K562 (cell line): Measurements from ENCODE around the gene APOL4. TPM values are rescaled to one million over a fixed set of nuclear protein-coding genes. Genes with fewer than 3 reads are reported as not detected.

Experiments used
- ATAC-seq: fragments of 200-7000 bp; cut with Tn5 transposase; 3 replicates; pipeline ENCODE4 v1.9.1; 2020; ENCODE audit warnings: moderate library complexity
- BruUV-seq: library from RNA; stranded (reverse); fragments of 400-500 nt; replicated peaks from 2 replicates; lab custom pipeline; 2021; lab: Mats Ljungman, UMichigan
- CTCF ChIA-PET: fragments of 300-600 bp; formaldehyde crosslinking; extraction: SDS; loops from one replicate; lab custom pipeline; 2021; ENCODE audit warnings: low intra/inter-chr PET ratio; lab: Yijun Ruan, JAX
- POLR2A ChIA-PET: fragments of 300-600, 350-650 bp; sonication (Branson Sonifier 250); formaldehyde crosslinking; extraction: SDS; loops from one replicate; lab custom pipeline; 2021; ENCODE audit warnings: antibody characterized with exemption, inconsistent platforms; lab: Yijun Ruan, JAX
- DNase-seq, 4 experiments: peaks; one replicate each; pipeline versions ENCODE4 v3.0.0 to v3.0.0-alpha.2; 2011 to 2018; ENCODE audit warnings: low spot score in 3 of 4, mixed read lengths in 3 of 4; ENCODE audit errors: extremely low read depth in 1 of 4
- FAIRE-seq: peaks from 2 replicates; lab custom pipeline; 2011; peaks lifted over from hg19 to GRCh38; lab: Jason Lieb, UNC
- H2AFZ ChIP-seq: 2 replicates; pipeline ENCODE4 v1.6.0; 2011; ENCODE audit warnings: low read depth, low read length, control low read depth, inconsistent platforms
- H3K27ac ChIP-seq: fragments of 200-600 bp; 3 replicates; pipeline ENCODE4 v1.8.0; 2011; ENCODE audit warnings: low read depth, mild to moderate bottlenecking, control low read depth, inconsistent platforms, low read length, moderate library complexity, mixed read lengths; ENCODE audit errors: extremely low read depth
- H3K27me3 ChIP-seq, 2 experiments: fragments of 300-600 bp in 1 of 2; 2 replicates in 1 of 2; 3 replicates in 1 of 2; pipeline versions ENCODE4 v1.6.0 to v1.8.0; 2011; ENCODE audit warnings: inconsistent platforms in 2 of 2, low read length in 2 of 2, mild to moderate bottlenecking in 1 of 2, mixed read lengths in 1 of 2, moderate library complexity in 1 of 2; ENCODE audit not compliant: control insufficient read depth in 2 of 2, insufficient read depth in 2 of 2
- H3K36me3 ChIP-seq: fragments of 300-600 bp; 3 replicates; pipeline ENCODE4 v1.8.0; 2011; ENCODE audit warnings: mild to moderate bottlenecking, low read length, inconsistent platforms; ENCODE audit not compliant: control insufficient read depth, insufficient read depth
- H3K4me1 ChIP-seq, 2 experiments: fragments of 200-600 bp in 1 of 2; replicated peaks in 1 of 2; 2 replicates in 1 of 2; 3 replicates in 1 of 2; pipeline versions ENCODE4 v1.5.1 to v1.8.0; 2011; ENCODE audit warnings: inconsistent platforms in 2 of 2, low read length in 2 of 2, mild to moderate bottlenecking in 1 of 2, mixed read lengths in 1 of 2, moderate library complexity in 1 of 2; ENCODE audit not compliant: control insufficient read depth in 2 of 2, insufficient read depth in 2 of 2
- H3K4me2 ChIP-seq: 2 replicates; pipeline ENCODE4 v1.6.1; 2011; ENCODE audit warnings: low read length, control low read depth, inconsistent platforms, mixed read lengths; ENCODE audit not compliant: insufficient read depth
- H3K4me3 ChIP-seq: fragments of 200-600 bp; sonication (generic), shearing (Covaris generic); 2 replicates; pipeline ENCODE4 v1.5.1; 2016; ENCODE audit warnings: control low read depth, inconsistent platforms
- H3K79me2 ChIP-seq: fragments of 200-600 bp; 3 replicates; pipeline ENCODE4 v1.8.0; 2011; ENCODE audit warnings: low read length, inconsistent platforms; ENCODE audit not compliant: control insufficient read depth, insufficient read depth
- H3K9ac ChIP-seq, 2 experiments: 2 replicates each; pipeline versions ENCODE4 v1.6.0 to v1.6.1; 2011; ENCODE audit warnings: low read depth in 2 of 2, low read length in 2 of 2, control low read depth in 1 of 2, inconsistent platforms in 1 of 2, mild to moderate bottlenecking in 1 of 2, mixed read lengths in 1 of 2; ENCODE audit not compliant: insufficient read depth in 1 of 2
- H3K9me1 ChIP-seq: one replicate; pipeline ENCODE4 v1.6.0; 2011; ENCODE audit warnings: inconsistent platforms, mild to moderate bottlenecking, low read length, moderate library complexity; ENCODE audit not compliant: control insufficient read depth, insufficient read depth
- H3K9me3 ChIP-seq: replicated peaks from 2 replicates; pipeline ENCODE4 v1.5.1; 2011; ENCODE audit warnings: low read depth, low read length, inconsistent platforms; ENCODE audit not compliant: control insufficient read depth, insufficient read depth
- H4K20me1 ChIP-seq: replicated peaks from 2 replicates; pipeline ENCODE4 v1.6.1; 2011; ENCODE audit warnings: low read length, inconsistent platforms, mixed read lengths; ENCODE audit not compliant: control insufficient read depth, insufficient read depth
- CBX5 ChIP-seq: IDR thresholded peaks from 2 replicates; pipeline ENCODE4 v1.6.1; 2014; ENCODE audit warnings: low read depth, borderline replicate concordance
- NEUROD1 ChIP-seq: fragments of 150-350 bp; IDR thresholded peaks from 2 replicates; pipeline ENCODE4 v1.6.1; 2014; ENCODE audit warnings: borderline replicate concordance, low read length, low read depth; ENCODE audit not compliant: partially characterized antibody
- PTTG1 ChIP-seq: fragments of 450-650 bp; IDR thresholded peaks from 2 replicates; pipeline ENCODE4 v1.6.1; 2016; ENCODE audit warnings: low read depth, mild to moderate bottlenecking, missing genetic modification characterization, missing compliant biosample characterization
- RFX5 ChIP-seq: IDR thresholded peaks from 2 replicates; pipeline ENCODE4 v1.6.1; 2011; ENCODE audit warnings: low read depth, mild to moderate bottlenecking, improper control_type of control experiment, low read length
- RHOXF2B ChIP-seq: fragments of 250-450 bp; sonication (Bioruptor Pico); conservative IDR thresholded peaks from 2 replicates; pipeline ENCODE4 v1.5.1; 2021
- TEAD4 ChIP-seq, 2 experiments: sonication (generic) in 1 of 2; formaldehyde crosslinking in 1 of 2; IDR thresholded peaks; 2 replicates each; pipeline versions ENCODE4 v1.6.1 to v1.8.0; 2012 to 2022; ENCODE audit warnings: borderline replicate concordance in 1 of 2, inconsistent platforms in 1 of 2, low read length in 1 of 2, mild to moderate bottlenecking in 1 of 2, missing genetic modification reagents in 1 of 2
- TOE1 ChIP-seq, 2 experiments: fragments of 450-650 bp in 1 of 2; sonication (generic) in 1 of 2; formaldehyde crosslinking in 1 of 2; IDR thresholded peaks; 2 replicates each; pipeline versions ENCODE4 v1.7.1 to v1.8.0; 2016 to 2022; ENCODE audit warnings: borderline replicate concordance in 2 of 2, mild to moderate bottlenecking in 2 of 2, antibody characterized with exemption in 1 of 2, inconsistent platforms in 1 of 2, low read depth in 1 of 2, missing genetic modification reagents in 1 of 2, moderate library complexity in 1 of 2
- ZNF583 ChIP-seq: fragments of 250-450 bp; sonication (Bioruptor Pico); IDR thresholded peaks from 2 replicates; pipeline ENCODE4 v1.4.0; 2020
- ZSCAN32 ChIP-seq: fragments of 450-650 bp; formaldehyde crosslinking; IDR thresholded peaks from 2 replicates; pipeline ENCODE4 v1.4.0; 2020; ENCODE audit warnings: mild to moderate bottlenecking, moderate library complexity
- WGBS: fragments of 100-300 bp; shearing (Covaris generic); methylation state at CpG from one replicate; pipeline ENCODE4 v1.1.6; 2016; ENCODE audit warnings: low coverage, mixed read lengths; ENCODE audit not compliant: insufficient coverage; ENCODE audit errors: missing lambda C conversion rate; 5-methylcytosine and 5-hydroxymethylcytosine counted together
- in situ Hi-C: fragments of 300-500 bp; cut with MboI; formaldehyde crosslinking; loops from 4 replicates; pipeline ENCODE4 v1.15.0; 2018; ENCODE audit warnings: inconsistent platforms, mixed read lengths
- intact Hi-C: fragments of 100-400 bp; cut with micrococcal nuclease; formaldehyde crosslinking; loops from 2 replicates; pipeline ENCODE4 v1.14.2; 2022
- polyA plus RNA-seq, 8 experiments: library from polyadenylated mRNA; depleted of rRNA in 4 of 8; stranded (reverse) in 5 of 8; unstranded in 3 of 8; fragments of >200 nt; fragmentation: Nextera tagmentation in 2 of 8; fragmentation: Illumina TruSeq in 1 of 8; extraction: Ambion mirVana in 2 of 8; extraction: Trizol in 1 of 8; gene quantifications; 2 replicates each; pipeline versions ENCODE4 v1.2.1 to v1.2.3, GENCODE V29; 2011 to 2014; ENCODE audit warnings: inconsistent platforms in 1 of 8, missing spikeins in 1 of 8
- total RNA-seq, 7 experiments: library from RNA; depleted of rRNA in 6 of 7; stranded (reverse); fragments of >200 nt in 6 of 7; fragmentation: Illumina TruSeq in 2 of 7; extraction: Trizol in 2 of 7; gene quantifications; 2 replicates each; pipeline versions ENCODE4 v1.2.1 to v1.2.3, GENCODE V29; 2011 to 2021; ENCODE audit warnings: low replicate concordance in 1 of 7

The APOL4 gene
- total and polyA plus RNA-seq, 9 of the 15 experiments (the other 6 are each of a cell fraction or from before 2014, with no cell fraction given), result 6.5 to 15.0 (median 9.8) TPM

- TF ChIP-seq ZSCAN32 (CRISPR knock-in tag) (no peak), TEAD4 (IDR thresholded peaks at IDR 0.05; ENCODE audit: low read length) (no peak), TEAD4 (CRISPR knock-in tag; IDR thresholded peaks at IDR 0.05; ENCODE audit: borderline replicate concordance) (no peak), CBX5 (no peak), ZNF583 (no peak), NEUROD1 (no peak), RHOXF2B (CRISPR knock-in tag) (no peak), PTTG1 (no peak), TOE1 (IDR thresholded peaks at IDR 0.05; ENCODE audit: borderline replicate concordance) (no peak), TOE1 (CRISPR knock-in tag; IDR thresholded peaks at IDR 0.05; ENCODE audit: borderline replicate concordance, low read depth) (no peak)
- TF ChIP-seq, all 486 proteins: peak for 0
These were observed 36.5 kb downstream of the APOL4 start (continued) for GRCh38 chr22:36165141-36165540.

GRCh38 chr22:36164621-36165020 is 37.0 kb downstream of the APOL4 start:
- Histone ChIP-seq H3K36me3 (no peaks in the 10 kb centered on the region), H3K9me1 (no peaks in the 10 kb centered on the region), H4K20me1 (no peaks in the 10 kb centered on the region), H2AFZ (no peak overlapping the region), H3K4me1 (no peaks in the 10 kb centered on the region; a peak in 1 of 5 replicates), H3K27ac (no peak overlapping the region), H3K27me3 (no peaks in the 10 kb centered on the region), H3K4me3 (no peak overlapping the region), H3K9ac (no peak overlapping the region), H3K9me3 (no peaks in the 10 kb centered on the region), H3K4me2 (no peak overlapping the region), H3K79me2 (no peaks in the 10 kb centered on the region)
- 0% methylated on average over 1 of the region's 1 CpG for WGBS
- intact Hi-C loops, result no loop called here
- ChIA-PET POLR2A (interaction anchor here (0.7 to 1.2 kb wide), 3 partner anchors 12 to 22 kb away, joined by 3 read pairs; no protein-coding TSS in a partner anchor), CTCF (no interaction called here)
- DNase-seq, result no peak
- TF ChIP-seq RFX5, result no peak
- FAIRE-seq, result no peak
- no TSS peak for BruUV-seq
- ATAC-seq, result no peak
- in situ Hi-C loops, result no loop called here
